ENCODE results near the gene ZNF438.
"Not testable (repeated sequence)": the region's sequence is repeated elsewhere in the genome, so short reads cannot be mapped to it uniquely, and the experiment has no call there.

The ZNF438 gene

GRCh38 chr10:30821261-30821993 is 210.2 kb downstream of the ZNF438 start:
- no peak for DNase-seq

GRCh38 chr10:30820261-30820991 is 211.2 kb downstream of the ZNF438 start:
- no peak for DNase-seq

GRCh38 chr10:30819341-30820181 is 212.1 kb downstream of the ZNF438 start:
- DNase-seq = no peak

- DNase-seq = no peak
Measured at GRCh38 chr10:30818854-30819253, 212.8 kb downstream of the ZNF438 start.

- DNase-seq = no peak
Measured at GRCh38 chr10:30818010-30818660, 213.5 kb downstream of the ZNF438 start.

GRCh38 chr10:30817541-30817940 is 214.1 kb downstream of the ZNF438 start:
- no peak for DNase-seq

GRCh38 chr10:30816820-30817171 is 214.9 kb downstream of the ZNF438 start:
- DNase-seq = no peak

- no peak for DNase-seq
Measured at GRCh38 chr10:30816159-30816819, 215.4 kb downstream of the ZNF438 start.

GRCh38 chr10:30813872-30814481 is 217.7 kb downstream of the ZNF438 start:
- no peak for DNase-seq

GRCh38 chr10:30812018-30812851 is 219.4 kb downstream of the ZNF438 start:
- no peak for DNase-seq

- DNase-seq = no peak
Measured at GRCh38 chr10:30811276-30812017, 220.2 kb downstream of the ZNF438 start.

GRCh38 chr10:30810416-30810815 is 221.2 kb downstream of the ZNF438 start:
- DNase-seq = no peak

GRCh38 chr10:30806850-30807249 is 224.8 kb downstream of the ZNF438 start:
- no peak for DNase-seq

- DNase-seq = no peak
Measured at GRCh38 chr10:30805061-30805460, 226.6 kb downstream of the ZNF438 start.

- no peak for DNase-seq
Measured at GRCh38 chr10:30804478-30805055, 227.1 kb downstream of the ZNF438 start.

GRCh38 chr10:30803892-30804322 is 227.8 kb downstream of the ZNF438 start:
- no peak for DNase-seq

GRCh38 chr10:30803058-30803457 is 228.6 kb downstream of the ZNF438 start:
- DNase-seq = no peak

GRCh38 chr10:30800368-30800767 is 231.3 kb downstream of the ZNF438 start:
- DNase-seq = no peak

GRCh38 chr10:30798646-30799185 is 232.9 kb downstream of the ZNF438 start:
- DNase-seq = no peak

- DNase-seq = not testable (repeated sequence)
Measured at GRCh38 chr10:30795024-30795423, 236.6 kb downstream of the ZNF438 start.

Measured in NK-92 treated with Interleukin-12 subunit alpha and Interleukin-12 subunit beta, amount 100 ng/mL, for 24 hours (cell line).